GM19099 (cell line): ENCODE data around the gene LSG1.

Source experiments
- POLR2A ChIP-seq: IDR thresholded peaks from 3 replicates; pipeline ENCODE4 v1.6.1; 2011; ENCODE audit warnings: low read depth; ENCODE audit not compliant: insufficient read length; ENCODE audit errors: extremely low read depth

LSG1 gene

GRCh38 chr3:194596906-194597305 lies 75.1 kb downstream of the LSG1 start:
- no peak for TF ChIP-seq POLR2A

- no peak for TF ChIP-seq POLR2A
Observed at GRCh38 chr3:194592798-194593752, 78.9 kb downstream of the LSG1 start.
